BLaER1 treated with 17β-estradiol and CSF1 and Interleukin-3, amounts not matched to agents 10 nM and 100 nM (cell line): ENCODE measurements around the gene CDC16.

Source experiments
- H3K27ac ChIP-seq, 11 experiments: shearing (Covaris generic); formaldehyde crosslinking; 2 replicates each; pipeline ENCODE4 v1.8.1; 2022
- H3K27me3 ChIP-seq, 11 experiments: shearing (Covaris generic); formaldehyde crosslinking; 2 replicates each; pipeline ENCODE4 v1.8.1; 2022
- H3K36me3 ChIP-seq, 11 experiments: shearing (Covaris generic); formaldehyde crosslinking; 2 replicates each; pipeline ENCODE4 v1.8.1; 2022
- H3K4me1 ChIP-seq, 10 experiments: shearing (Covaris generic); formaldehyde crosslinking; 2 replicates each; pipeline ENCODE4 v1.8.1; 2022
- H3K4me2 ChIP-seq, 11 experiments: shearing (Covaris generic); formaldehyde crosslinking; 2 replicates each; pipeline ENCODE4 v1.8.1; 2022
- H3K4me3 ChIP-seq, 10 experiments: shearing (Covaris generic); formaldehyde crosslinking; 2 replicates each; pipeline ENCODE4 v1.8.1; 2022
- H3K9ac ChIP-seq, 11 experiments: shearing (Covaris generic); formaldehyde crosslinking; 2 replicates each; pipeline ENCODE4 v1.8.1; 2022
- H3K9me3 ChIP-seq, 11 experiments: shearing (Covaris generic); formaldehyde crosslinking; replicated peaks in 1 of 11; 2 replicates each; pipeline ENCODE4 v1.8.1; 2022
- H4K20me1 ChIP-seq, 11 experiments: shearing (Covaris generic); formaldehyde crosslinking; 2 replicates each; pipeline ENCODE4 v1.8.1; 2022
- Cebpa-rat ChIP-seq, 11 experiments: shearing (Covaris generic); IDR thresholded peaks; 2 replicates each; pipeline ENCODE4 v1.8.1; 2022

The CDC16 gene

DNA sequence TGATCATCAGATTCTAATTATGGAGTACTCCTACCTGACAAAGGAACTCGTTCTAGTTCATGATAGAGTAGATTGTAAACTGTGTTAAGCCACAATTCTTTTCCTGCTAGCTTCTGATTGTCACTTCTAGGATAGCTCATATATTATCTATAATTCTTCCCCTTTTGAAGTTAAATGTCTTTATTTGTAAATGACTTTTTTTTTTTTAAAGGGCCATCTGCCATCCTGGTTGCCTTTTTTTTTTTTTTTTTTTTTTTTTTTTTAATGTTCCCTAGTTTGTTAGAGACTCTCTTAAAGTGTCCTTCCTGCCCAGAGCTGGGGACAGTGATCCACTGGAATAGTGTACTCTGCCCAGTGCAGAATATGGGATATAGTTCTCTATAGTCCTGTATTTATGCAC is 83.9 kb downstream of the CDC16 start:
- H3K36me3 ChIP-seq, result peaks cover 27 to 80% (median 67%) of the 10 kb centered on the region in 11 experiments
- no peaks in the 10 kb centered on the region for H3K27me3 ChIP-seq
- peak overlapping the region in 3 of 11 experiments; percentile 15 to 22 (median 17); a peak in 1 of 22 replicates for H3K9ac ChIP-seq
- peak overlapping the region in 8 of 11 experiments; percentile 24 to 91 (median 33); a peak in 12 of 22 replicates for H3K4me2 ChIP-seq
- no peak for TF ChIP-seq Cebpa-rat (IDR thresholded peaks at IDR 0.05)
- no peak overlapping the region for H3K27ac ChIP-seq
- peaks cover 35 to 52% (median 46%) of the 10 kb centered on the region in 10 experiments for H3K4me1 ChIP-seq
- no peaks in the 10 kb centered on the region for H3K9me3 ChIP-seq
- H3K4me3 ChIP-seq, result no peak overlapping the region
- peaks cover 57 to 90% (median 74%) of the 10 kb centered on the region in 11 experiments; a peak in 20 of 22 replicates for H4K20me1 ChIP-seq

- Histone ChIP-seq H4K20me1 (peaks cover 60 to 98% (median 77%) of the 10 kb centered on the region in 11 experiments; a peak in 20 of 22 replicates), H3K27me3 (no peaks in the 10 kb centered on the region), H3K4me1 (peaks cover 37 to 53% (median 46%) of the 10 kb centered on the region in 10 experiments), H3K9ac (no peak overlapping the region), H3K36me3 (peaks cover 35 to 88% (median 75%) of the 10 kb centered on the region in 11 experiments), H3K27ac (no peak overlapping the region), H3K9me3 (no peaks in the 10 kb centered on the region), H3K4me3 (no peak overlapping the region), H3K4me2 (peak overlapping the region in 3 of 11 experiments; percentile 2 to 8 (median 3); a peak in 3 of 22 replicates)
- TF ChIP-seq Cebpa-rat (IDR thresholded peaks at IDR 0.05), result no peak
Observed at GRCh38 chr13:114319441-114319913, 84.8 kb downstream of the CDC16 start.

- Histone ChIP-seq H3K27me3 (no peaks in the 10 kb centered on the region), H3K36me3 (peaks cover 41 to 94% (median 81%) of the 10 kb centered on the region in 11 experiments), H3K4me2 (peak overlapping the region in 1 of 11 experiments; percentile 3; a peak in 2 of 22 replicates), H4K20me1 (peaks cover 62 to 99% (median 80%) of the 10 kb centered on the region in 11 experiments; a peak in 20 of 22 replicates), H3K27ac (no peak overlapping the region), H3K9me3 (no peaks in the 10 kb centered on the region), H3K9ac (no peak overlapping the region), H3K4me3 (no peak overlapping the region), H3K4me1 (peaks cover 43 to 59% (median 51%) of the 10 kb centered on the region in 10 experiments)
- no peak for TF ChIP-seq Cebpa-rat (IDR thresholded peaks at IDR 0.05)
Observed at GRCh38 chr13:114320065-114320464, 85.4 kb downstream of the CDC16 start.

DNA sequence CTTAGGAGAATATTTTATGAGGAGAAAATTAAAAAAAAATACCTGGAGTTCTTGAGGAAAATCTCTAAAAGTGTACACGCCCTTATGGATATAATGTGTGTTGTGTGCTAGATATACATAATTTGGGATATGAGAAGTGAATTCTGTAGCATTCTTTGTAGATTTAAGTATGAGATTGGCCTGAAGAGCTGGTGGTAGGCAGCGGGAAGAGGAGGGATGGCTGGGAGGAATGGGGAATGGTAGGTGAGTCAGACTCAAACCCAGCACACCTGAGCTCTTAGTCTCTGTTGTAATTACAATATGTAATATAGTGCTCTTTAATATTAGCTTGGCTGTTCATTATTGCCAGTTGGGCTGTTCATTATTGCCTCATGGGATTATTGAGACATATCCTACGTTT is 86.6 kb downstream of the CDC16 start:
- peaks cover 43 to 58% (median 52%) of the 10 kb centered on the region in 10 experiments for H3K4me1 ChIP-seq
- H3K36me3 ChIP-seq, result peaks cover 45 to 100% (median 90%) of the 10 kb centered on the region in 11 experiments

More for the DNA sequence above, 86.6 kb downstream of the CDC16 start:
- Histone ChIP-seq H3K9ac (no peak overlapping the region), H3K27me3 (no peaks in the 10 kb centered on the region), H3K4me2 (no peak overlapping the region), H4K20me1 (peaks cover 60 to 99% (median 80%) of the 10 kb centered on the region in 11 experiments; a peak in 20 of 22 replicates), H3K27ac (no peak overlapping the region), H3K4me3 (no peak overlapping the region), H3K9me3 (no peaks in the 10 kb centered on the region)
- no peak for TF ChIP-seq Cebpa-rat (IDR thresholded peaks at IDR 0.05)
